PC-3 (cell line): Measurements from ENCODE around the gene UGT1A10. TPM values are rescaled to one million over a fixed set of nuclear protein-coding genes. Genes with fewer than 3 reads are reported as not detected.
"Not testable (repeated sequence)": the region's sequence is repeated elsewhere in the genome, so short reads cannot be mapped to it uniquely, and the experiment has no call there.

ENCODE experiments used
- ATAC-seq: fragments of 200-7000 bp; cut with Tn5 transposase; 2 replicates; pipeline ENCODE4 v1.9.1; 2020; ENCODE audit warnings: mild to moderate bottlenecking, moderate library complexity
- BruUV-seq: library from RNA; stranded (reverse); fragments of 400-500 nt; replicated peaks from 2 replicates; lab custom pipeline; 2021; lab: Mats Ljungman, UMichigan
- CTCF ChIA-PET: fragments of 300-600 bp; sonication (Branson Sonifier 250); formaldehyde crosslinking; loops from one replicate; lab custom pipeline; 2022; ENCODE audit warnings: antibody characterized with exemption; lab: Charles Lee
- POLR2A ChIA-PET: fragments of 300-600 bp; sonication (Branson Sonifier 250); formaldehyde crosslinking; loops from one replicate; lab custom pipeline; 2022; ENCODE audit warnings: antibody characterized with exemption; ENCODE audit not compliant: unreplicated experiment; lab: Charles Lee
- DNase-seq: peaks from one replicate; pipeline ENCODE4 v3.0.0-alpha.2; 2015
- H2AFZ ChIP-seq: fragments of 300-600 bp; sonication (generic); 2 replicates; pipeline ENCODE4 v1.6.0; 2016; ENCODE audit warnings: antibody characterized with exemption, low read length
- H3F3A ChIP-seq: fragments of 300-600 bp; sonication (generic); one replicate; pipeline ENCODE4 v1.6.0; 2017; ENCODE audit warnings: antibody characterized with exemption, low read length, control low read depth, mild to moderate bottlenecking; ENCODE audit not compliant: unreplicated experiment
- H3K27ac ChIP-seq: fragments of 300-600 bp; sonication (generic); 2 replicates; pipeline ENCODE4 v1.5.1; 2016; ENCODE audit warnings: mild to moderate bottlenecking, low read length
- H3K27me3 ChIP-seq: fragments of 300-600 bp; sonication (generic); 2 replicates; pipeline ENCODE4 v1.6.1; 2016; ENCODE audit warnings: low read length, mixed read lengths
- H3K36me3 ChIP-seq: fragments of 300-600 bp; sonication (generic); 2 replicates; pipeline ENCODE4 v1.6.1; 2016; ENCODE audit warnings: low read depth, mixed run types, low read length, mixed read lengths
- H3K4me1 ChIP-seq: fragments of 300-600 bp; sonication (generic); 2 replicates; pipeline ENCODE4 v1.5.1; 2016; ENCODE audit warnings: low read length; ENCODE audit not compliant: insufficient read depth
- H3K4me2 ChIP-seq: fragments of 300-600 bp; sonication (generic); 2 replicates; pipeline ENCODE4 v1.6.0; 2016; ENCODE audit warnings: low read length
- H3K4me3 ChIP-seq: fragments of 300-600 bp; sonication (generic); 2 replicates; pipeline ENCODE4 v1.5.1; 2016; ENCODE audit warnings: mild to moderate bottlenecking, low read length, mixed read lengths
- H3K79me2 ChIP-seq: fragments of 300-600 bp; sonication (generic); 2 replicates; pipeline ENCODE4 v1.6.1; 2017; ENCODE audit warnings: low read length, mixed read lengths
- H3K9ac ChIP-seq: fragments of 300-600 bp; sonication (generic); 2 replicates; pipeline ENCODE4 v1.6.0; 2016; ENCODE audit warnings: mild to moderate bottlenecking, low read length
- H3K9me2 ChIP-seq: fragments of 300-600 bp; sonication (generic); replicated peaks from 2 replicates; pipeline ENCODE4 v1.6.1; 2016; ENCODE audit warnings: mixed run types, low read length, mixed read lengths
- H3K9me3 ChIP-seq: fragments of 300-600 bp; sonication (generic); 2 replicates; pipeline ENCODE4 v1.6.1; 2016; ENCODE audit warnings: low read length, mixed read lengths
- H4K20me1 ChIP-seq: fragments of 300-600 bp; sonication (generic); 2 replicates; pipeline ENCODE4 v1.6.1; 2016; ENCODE audit warnings: low read length, mixed read lengths
- EZH2 ChIP-seq: fragments of 300-600 bp; sonication (generic); IDR thresholded peaks from one replicate; pipeline ENCODE4 v1.6.1; 2017; ENCODE audit warnings: antibody characterized with exemption, mild to moderate bottlenecking, low read length; ENCODE audit not compliant: unreplicated experiment
- EZH2phosphoT487 ChIP-seq: fragments of 300-600 bp; sonication (generic); IDR thresholded peaks from 2 replicates; pipeline ENCODE4 v1.6.1; 2018; ENCODE audit warnings: mild to moderate bottlenecking, antibody characterized with exemption, low read length, borderline replicate concordance
- intact Hi-C: fragments of 100-400 bp; cut with micrococcal nuclease; formaldehyde crosslinking; loops from 2 replicates; pipeline ENCODE4 v1.9.0; 2023
- total RNA-seq: library from RNA; depleted of rRNA; stranded (reverse); fragments of >200 nt; gene quantifications from 2 replicates; pipeline ENCODE4 v1.2.3, GENCODE V29; 2014
- TF ChIP-seq, protein P1 (sequence below): fragments of 300-600 bp; sonication (generic); conservative IDR thresholded peaks from 2 replicates; pipeline ENCODE4 v1.5.1; 2017; ENCODE audit warnings: antibody characterized with exemption, low read depth, mild to moderate bottlenecking, low read length

Gene UGT1A10
- total RNA-seq, 1 experiment from 2014 or later: not detected

DNA sequence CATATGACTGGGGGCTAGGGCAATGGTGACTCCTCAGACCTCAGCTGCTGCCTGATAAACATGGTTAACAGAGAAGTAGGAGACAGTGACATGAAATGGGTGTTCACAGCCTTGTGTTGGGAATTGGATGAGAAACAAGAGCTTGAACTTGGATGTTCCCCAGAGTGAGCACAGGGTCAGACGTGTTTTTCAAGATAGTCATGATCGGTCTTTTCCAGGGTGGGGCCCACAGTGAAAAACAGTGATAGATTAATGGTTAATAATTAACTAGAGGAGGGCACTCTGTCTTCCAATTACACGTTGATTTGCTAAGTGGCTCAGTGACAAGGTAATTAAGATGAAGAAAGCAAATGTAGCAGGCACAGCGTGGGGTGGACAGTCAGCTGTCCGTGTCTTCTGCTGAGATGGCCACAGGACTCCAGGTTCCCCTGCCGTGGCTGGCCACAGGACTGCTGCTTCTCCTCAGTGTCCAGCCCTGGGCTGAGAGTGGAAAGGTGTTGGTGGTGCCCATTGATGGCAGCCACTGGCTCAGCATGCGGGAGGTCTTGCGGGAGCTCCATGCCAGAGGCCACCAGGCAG, 92.6 kb downstream of the UGT1A10 start, which contains the start of gene UGT1A3:
Gene UGT1A3, plus strand, starts transcription at position 320 of the 579 bp plus-strand sequence. Its CDS starts 85 bp downstream, at position 405.
- no peak within 1 kb of the TSS for H2AFZ ChIP-seq
- H3K9ac ChIP-seq: no peak within 1 kb of the TSS
- no peak for ATAC-seq
- H3K27me3 ChIP-seq: no peaks in the 10 kb centered on the region
- no peaks in the 10 kb centered on the region for H3K9me3 ChIP-seq
- intact Hi-C loops: no loop called here
- TF ChIP-seq, protein P1, sequence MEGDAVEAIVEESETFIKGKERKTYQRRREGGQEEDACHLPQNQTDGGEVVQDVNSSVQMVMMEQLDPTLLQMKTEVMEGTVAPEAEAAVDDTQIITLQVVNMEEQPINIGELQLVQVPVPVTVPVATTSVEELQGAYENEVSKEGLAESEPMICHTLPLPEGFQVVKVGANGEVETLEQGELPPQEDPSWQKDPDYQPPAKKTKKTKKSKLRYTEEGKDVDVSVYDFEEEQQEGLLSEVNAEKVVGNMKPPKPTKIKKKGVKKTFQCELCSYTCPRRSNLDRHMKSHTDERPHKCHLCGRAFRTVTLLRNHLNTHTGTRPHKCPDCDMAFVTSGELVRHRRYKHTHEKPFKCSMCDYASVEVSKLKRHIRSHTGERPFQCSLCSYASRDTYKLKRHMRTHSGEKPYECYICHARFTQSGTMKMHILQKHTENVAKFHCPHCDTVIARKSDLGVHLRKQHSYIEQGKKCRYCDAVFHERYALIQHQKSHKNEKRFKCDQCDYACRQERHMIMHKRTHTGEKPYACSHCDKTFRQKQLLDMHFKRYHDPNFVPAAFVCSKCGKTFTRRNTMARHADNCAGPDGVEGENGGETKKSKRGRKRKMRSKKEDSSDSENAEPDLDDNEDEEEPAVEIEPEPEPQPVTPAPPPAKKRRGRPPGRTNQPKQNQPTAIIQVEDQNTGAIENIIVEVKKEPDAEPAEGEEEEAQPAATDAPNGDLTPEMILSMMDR: no peak
- no peak for TF ChIP-seq EZH2phosphoT487
- no peak for TF ChIP-seq EZH2
- H3K4me3 ChIP-seq: no peak within 1 kb of the TSS
- DNase-seq: no peak
- H3K79me2 ChIP-seq: no peaks in the 10 kb centered on the region
- H3K9me2 ChIP-seq: no peaks in the 10 kb centered on the region
- no peaks in the 10 kb centered on the region for H3K4me1 ChIP-seq
- H3K4me2 ChIP-seq: no peak within 1 kb of the TSS
- no peak within 1 kb of the TSS for H3K27ac ChIP-seq
- no TSS peak for BruUV-seq
- no peaks in the 10 kb centered on the region for H4K20me1 ChIP-seq
- no peaks in the 10 kb centered on the region for H3F3A ChIP-seq
- H3K36me3 ChIP-seq: no peaks in the 10 kb centered on the region
- POLR2A ChIA-PET: no interaction called here
- CTCF ChIA-PET: no interaction called here

DNA sequence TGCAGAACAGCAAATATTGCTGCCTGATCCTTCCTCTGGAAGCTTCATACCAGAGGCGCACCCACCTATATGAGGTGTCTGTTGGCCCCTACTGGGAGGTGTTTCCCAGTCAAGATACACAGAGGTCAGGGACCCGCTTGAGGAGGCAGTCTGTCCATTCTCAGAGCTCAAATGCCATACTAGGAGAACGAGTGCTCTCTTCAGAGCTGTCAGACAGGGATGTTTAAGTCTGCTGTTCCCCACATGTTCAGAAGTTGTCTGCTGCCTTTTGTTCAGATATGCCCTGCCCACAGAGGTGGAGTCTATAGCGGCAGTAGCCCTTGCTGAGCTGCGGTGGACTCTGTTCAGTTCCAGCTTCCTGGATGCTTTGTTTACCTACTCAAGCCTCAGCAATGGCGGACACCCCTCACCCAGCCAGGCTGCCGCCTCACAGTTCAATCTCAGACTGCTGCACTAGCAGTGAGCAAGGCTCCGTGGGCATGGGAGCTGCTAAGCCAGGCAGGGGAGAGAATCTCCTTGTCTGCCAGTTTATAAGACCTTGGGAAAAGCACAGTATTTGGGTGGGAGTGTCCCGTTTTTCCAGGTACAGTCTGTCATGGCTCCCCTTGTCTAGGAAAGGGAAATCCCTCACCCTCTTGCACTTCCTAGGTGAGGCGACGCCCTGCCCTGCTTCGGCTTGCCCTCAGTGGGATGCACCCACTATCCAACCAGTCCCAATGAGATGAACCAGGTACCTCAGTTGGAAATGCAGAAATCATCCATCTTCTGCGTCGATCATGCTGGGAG, 100.8 kb downstream of the UGT1A10 start:
- H3K27me3 ChIP-seq, H3K27ac ChIP-seq, H3K4me2 ChIP-seq, ATAC-seq, H3K9me3 ChIP-seq, BruUV-seq, H2AFZ ChIP-seq, H3K4me3 ChIP-seq, CTCF ChIA-PET, H4K20me1 ChIP-seq, POLR2A ChIA-PET, DNase-seq, H3K4me1 ChIP-seq, H3K9me2 ChIP-seq, H3F3A ChIP-seq, H3K9ac ChIP-seq, H3K36me3 ChIP-seq, H3K79me2 ChIP-seq, intact Hi-C loops: not testable (repeated sequence)

DNA sequence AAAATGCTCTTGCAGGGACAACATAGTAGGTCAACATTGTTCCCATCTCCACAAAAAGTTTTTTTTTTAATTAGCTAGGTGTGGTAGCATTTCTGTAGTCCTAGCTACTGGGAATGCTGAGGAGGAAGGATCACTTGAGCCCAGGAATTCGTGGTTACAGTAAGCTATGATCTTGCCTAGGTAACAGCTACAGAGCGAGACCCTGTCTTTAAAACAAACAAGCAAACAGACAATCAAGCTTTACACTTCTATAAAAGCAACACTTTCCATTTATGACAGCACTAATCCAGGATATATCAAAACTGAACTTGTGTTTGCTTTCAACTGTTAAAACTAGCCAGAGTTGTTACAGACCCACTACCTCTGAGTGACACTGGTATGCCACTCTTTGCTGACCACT, 104.6 kb downstream of the UGT1A10 start:
- no peak overlapping the region for H2AFZ ChIP-seq
- no peaks in the 10 kb centered on the region for H3K4me1 ChIP-seq
- ChIA-PET CTCF (no interaction called here), POLR2A (interaction anchor here (0.5 kb wide), 1 partner anchor 267 kb away, joined by 4 read pairs; no protein-coding TSS in a partner anchor)
- intact Hi-C loops: no loop called here
- no peaks in the 10 kb centered on the region for H4K20me1 ChIP-seq
- no peaks in the 10 kb centered on the region for H3K36me3 ChIP-seq
- H3K27me3 ChIP-seq: no peaks in the 10 kb centered on the region
- DNase-seq (no peak), ATAC-seq (no peak)
- no peak overlapping the region for H3K4me2 ChIP-seq
- H3K4me3 ChIP-seq: no peak overlapping the region
- H3K27ac ChIP-seq: no peak overlapping the region
- no peaks in the 10 kb centered on the region for H3K79me2 ChIP-seq
- H3K9ac ChIP-seq: no peak overlapping the region
- H3K9me2 ChIP-seq: no peaks in the 10 kb centered on the region
- BruUV-seq: no TSS peak
- H3K9me3 ChIP-seq: no peaks in the 10 kb centered on the region
- TF ChIP-seq, protein P1: no peak
- TF ChIP-seq EZH2phosphoT487: no peak
- no peak for TF ChIP-seq EZH2
- H3F3A ChIP-seq: no peaks in the 10 kb centered on the region
